ENCODE results near the gene UGCG. TPM values are rescaled to one million over a fixed set of nuclear protein-coding genes. Genes with fewer than 3 reads are reported as not detected.

The UGCG gene
- total and polyA plus RNA-seq, 9 of the 15 experiments (the other 6 are each of a cell fraction or from before 2014, with no cell fraction given): 20.0 to 40.3 (median 29.2) TPM

DNA sequence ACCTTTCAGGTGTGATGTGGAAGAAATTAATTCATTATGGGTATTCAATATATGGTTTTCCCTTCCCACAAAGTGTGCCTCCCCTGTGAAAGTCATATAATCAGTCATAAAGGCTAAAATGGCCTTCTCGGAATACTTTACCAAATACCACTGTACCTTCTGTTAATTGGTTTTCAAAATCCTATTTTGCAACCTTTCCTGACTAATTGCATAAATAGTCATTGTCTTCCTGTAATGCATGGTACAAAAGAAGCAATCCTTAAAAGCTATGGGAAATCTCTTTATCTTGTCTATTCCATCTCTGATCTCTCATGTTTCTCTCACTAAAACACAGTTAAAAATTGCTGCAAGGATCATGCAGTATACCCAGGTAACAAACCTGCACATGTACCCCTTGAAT, 44.3 kb upstream of the UGCG start:
- 35% methylated on average over 1 of the region's 1 CpG for WGBS (ENCODE audit: insufficient coverage, low coverage, missing lambda C conversion rate)
- Histone ChIP-seq H3K27ac (ENCODE audit: extremely low read depth, low read depth, low read length) (no peak overlapping the region), H3K9ac (ENCODE audit: insufficient read depth in 1 of 2, low read depth in 2 of 2, low read length in 2 of 2) (no peak overlapping the region), H3K27me3 (ENCODE audit: control insufficient read depth in 2 of 2, insufficient read depth in 2 of 2, low read length in 2 of 2) (no peaks in the 10 kb centered on the region), H2AFZ (ENCODE audit: low read depth, low read length) (no peak overlapping the region), H3K4me3 (no peak overlapping the region), H3K9me3 (replicated peaks; ENCODE audit: control insufficient read depth, insufficient read depth, low read depth, low read length) (no peaks in the 10 kb centered on the region), H3K4me2 (ENCODE audit: insufficient read depth, low read length) (no peak overlapping the region), H3K36me3 (ENCODE audit: control insufficient read depth, insufficient read depth, low read length) (no peaks in the 10 kb centered on the region), H3K4me1 (replicated peaks in 1 of 2; ENCODE audit: control insufficient read depth in 2 of 2, insufficient read depth in 2 of 2, low read length in 2 of 2) (no peaks in the 10 kb centered on the region; a peak in 1 of 5 replicates), H3K79me2 (ENCODE audit: control insufficient read depth, insufficient read depth, low read length) (no peaks in the 10 kb centered on the region), H4K20me1 (replicated peaks; ENCODE audit: control insufficient read depth, insufficient read depth, low read length) (no peaks in the 10 kb centered on the region), H3K9me1 (ENCODE audit: control insufficient read depth, insufficient read depth, low read length) (no peaks in the 10 kb centered on the region)
- TF ChIP-seq, protein P1, sequence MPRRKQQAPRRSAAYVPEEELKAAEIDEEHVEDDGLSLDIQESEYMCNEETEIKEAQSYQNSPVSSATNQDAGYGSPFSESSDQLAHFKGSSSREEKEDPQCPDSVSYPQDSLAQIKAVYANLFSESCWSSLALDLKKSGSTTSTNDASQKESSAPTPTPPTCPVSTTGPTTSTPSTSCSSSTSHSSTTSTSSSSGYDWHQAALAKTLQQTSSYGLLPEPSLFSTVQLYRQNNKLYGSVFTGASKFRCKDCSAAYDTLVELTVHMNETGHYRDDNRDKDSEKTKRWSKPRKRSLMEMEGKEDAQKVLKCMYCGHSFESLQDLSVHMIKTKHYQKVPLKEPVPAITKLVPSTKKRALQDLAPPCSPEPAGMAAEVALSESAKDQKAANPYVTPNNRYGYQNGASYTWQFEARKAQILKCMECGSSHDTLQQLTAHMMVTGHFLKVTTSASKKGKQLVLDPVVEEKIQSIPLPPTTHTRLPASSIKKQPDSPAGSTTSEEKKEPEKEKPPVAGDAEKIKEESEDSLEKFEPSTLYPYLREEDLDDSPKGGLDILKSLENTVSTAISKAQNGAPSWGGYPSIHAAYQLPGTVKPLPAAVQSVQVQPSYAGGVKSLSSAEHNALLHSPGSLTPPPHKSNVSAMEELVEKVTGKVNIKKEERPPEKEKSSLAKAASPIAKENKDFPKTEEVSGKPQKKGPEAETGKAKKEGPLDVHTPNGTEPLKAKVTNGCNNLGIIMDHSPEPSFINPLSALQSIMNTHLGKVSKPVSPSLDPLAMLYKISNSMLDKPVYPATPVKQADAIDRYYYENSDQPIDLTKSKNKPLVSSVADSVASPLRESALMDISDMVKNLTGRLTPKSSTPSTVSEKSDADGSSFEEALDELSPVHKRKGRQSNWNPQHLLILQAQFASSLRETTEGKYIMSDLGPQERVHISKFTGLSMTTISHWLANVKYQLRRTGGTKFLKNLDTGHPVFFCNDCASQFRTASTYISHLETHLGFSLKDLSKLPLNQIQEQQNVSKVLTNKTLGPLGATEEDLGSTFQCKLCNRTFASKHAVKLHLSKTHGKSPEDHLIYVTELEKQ (CRISPR knock-in tag; IDR thresholded peaks at IDR 0.05): no peak
- TF ChIP-seq, protein P2, sequence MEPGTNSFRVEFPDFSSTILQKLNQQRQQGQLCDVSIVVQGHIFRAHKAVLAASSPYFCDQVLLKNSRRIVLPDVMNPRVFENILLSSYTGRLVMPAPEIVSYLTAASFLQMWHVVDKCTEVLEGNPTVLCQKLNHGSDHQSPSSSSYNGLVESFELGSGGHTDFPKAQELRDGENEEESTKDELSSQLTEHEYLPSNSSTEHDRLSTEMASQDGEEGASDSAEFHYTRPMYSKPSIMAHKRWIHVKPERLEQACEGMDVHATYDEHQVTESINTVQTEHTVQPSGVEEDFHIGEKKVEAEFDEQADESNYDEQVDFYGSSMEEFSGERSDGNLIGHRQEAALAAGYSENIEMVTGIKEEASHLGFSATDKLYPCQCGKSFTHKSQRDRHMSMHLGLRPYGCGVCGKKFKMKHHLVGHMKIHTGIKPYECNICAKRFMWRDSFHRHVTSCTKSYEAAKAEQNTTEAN (CRISPR knock-in tag; IDR thresholded peaks at IDR 0.05): no peak
- TF ChIP-seq ZNF830 (CRISPR knock-in tag; IDR thresholded peaks at IDR 0.05) (no peak), KDM2B (CRISPR knock-in tag; IDR thresholded peaks at IDR 0.05) (no peak), NR1H2 (CRISPR knock-in tag; IDR thresholded peaks at IDR 0.05) (no peak), FOXA1 (IDR thresholded peaks at IDR 0.05; ENCODE audit: borderline replicate concordance) (no peak)
- TF ChIP-seq, protein P3, sequence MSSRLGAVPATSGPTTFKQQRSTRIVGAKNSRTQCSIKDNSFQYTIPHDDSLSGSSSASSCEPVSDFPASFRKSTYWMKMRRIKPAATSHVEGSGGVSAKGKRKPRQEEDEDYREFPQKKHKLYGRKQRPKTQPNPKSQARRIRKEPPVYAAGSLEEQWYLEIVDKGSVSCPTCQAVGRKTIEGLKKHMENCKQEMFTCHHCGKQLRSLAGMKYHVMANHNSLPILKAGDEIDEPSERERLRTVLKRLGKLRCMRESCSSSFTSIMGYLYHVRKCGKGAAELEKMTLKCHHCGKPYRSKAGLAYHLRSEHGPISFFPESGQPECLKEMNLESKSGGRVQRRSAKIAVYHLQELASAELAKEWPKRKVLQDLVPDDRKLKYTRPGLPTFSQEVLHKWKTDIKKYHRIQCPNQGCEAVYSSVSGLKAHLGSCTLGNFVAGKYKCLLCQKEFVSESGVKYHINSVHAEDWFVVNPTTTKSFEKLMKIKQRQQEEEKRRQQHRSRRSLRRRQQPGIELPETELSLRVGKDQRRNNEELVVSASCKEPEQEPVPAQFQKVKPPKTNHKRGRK (tag; IDR thresholded peaks at IDR 0.05): no peak
- TF ChIP-seq, protein P4, sequence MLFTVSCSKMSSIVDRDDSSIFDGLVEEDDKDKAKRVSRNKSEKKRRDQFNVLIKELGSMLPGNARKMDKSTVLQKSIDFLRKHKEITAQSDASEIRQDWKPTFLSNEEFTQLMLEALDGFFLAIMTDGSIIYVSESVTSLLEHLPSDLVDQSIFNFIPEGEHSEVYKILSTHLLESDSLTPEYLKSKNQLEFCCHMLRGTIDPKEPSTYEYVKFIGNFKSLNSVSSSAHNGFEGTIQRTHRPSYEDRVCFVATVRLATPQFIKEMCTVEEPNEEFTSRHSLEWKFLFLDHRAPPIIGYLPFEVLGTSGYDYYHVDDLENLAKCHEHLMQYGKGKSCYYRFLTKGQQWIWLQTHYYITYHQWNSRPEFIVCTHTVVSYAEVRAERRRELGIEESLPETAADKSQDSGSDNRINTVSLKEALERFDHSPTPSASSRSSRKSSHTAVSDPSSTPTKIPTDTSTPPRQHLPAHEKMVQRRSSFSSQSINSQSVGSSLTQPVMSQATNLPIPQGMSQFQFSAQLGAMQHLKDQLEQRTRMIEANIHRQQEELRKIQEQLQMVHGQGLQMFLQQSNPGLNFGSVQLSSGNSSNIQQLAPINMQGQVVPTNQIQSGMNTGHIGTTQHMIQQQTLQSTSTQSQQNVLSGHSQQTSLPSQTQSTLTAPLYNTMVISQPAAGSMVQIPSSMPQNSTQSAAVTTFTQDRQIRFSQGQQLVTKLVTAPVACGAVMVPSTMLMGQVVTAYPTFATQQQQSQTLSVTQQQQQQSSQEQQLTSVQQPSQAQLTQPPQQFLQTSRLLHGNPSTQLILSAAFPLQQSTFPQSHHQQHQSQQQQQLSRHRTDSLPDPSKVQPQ (CRISPR knock-in tag; IDR thresholded peaks at IDR 0.05; ENCODE audit: borderline replicate concordance): no peak
- no TSS peak for BruUV-seq (replicated peaks)
- intact Hi-C loops (cut with micrococcal nuclease) (no loop called here), in situ Hi-C loops (cut with MboI) (no loop called here)
- DNase-seq (ENCODE audit: extremely low read depth in 1 of 4, low spot score in 3 of 4) (no peak), FAIRE-seq (no peak), ATAC-seq (no peak)
- CTCF ChIA-PET (ENCODE audit: low intra/inter-chr PET ratio): no interaction called here
- POLR2A ChIA-PET: no interaction called here
